IMR-90 (cell line): ENCODE results near the gene EFCAB8. TPM values are rescaled to one million over a fixed set of nuclear protein-coding genes. Genes with fewer than 3 reads are reported as not detected.

ENCODE experiments used
- ATAC-seq: fragments of 200-7000 bp; cut with Tn5 transposase; 2 replicates; pipeline ENCODE4 v1.9.1; 2020; ENCODE audit warnings: low read depth, mild to moderate bottlenecking, moderate library complexity
- BruUV-seq: library from RNA; stranded (reverse); fragments of 400-500 nt; replicated peaks from 2 replicates; lab custom pipeline; 2021; lab: Mats Ljungman, UMichigan
- CTCF ChIA-PET: fragments of 300-600 bp; formaldehyde crosslinking; extraction: SDS; loops from one replicate; lab custom pipeline; 2021; ENCODE audit warnings: antibody characterized with exemption; lab: Yijun Ruan, JAX
- POLR2A ChIA-PET: fragments of 300-600 bp; sonication (Branson Sonifier 250); formaldehyde crosslinking; loops from one replicate; lab custom pipeline; 2022; ENCODE audit warnings: antibody characterized with exemption; ENCODE audit not compliant: unreplicated experiment; lab: Charles Lee
- DNase-seq: peaks from one replicate; pipeline ENCODE4 v3.0.0; 2013
- H2AFZ ChIP-seq: replicated peaks from 2 replicates; pipeline ENCODE3; 2013; ENCODE audit warnings: low read length, mild to moderate bottlenecking; ENCODE audit not compliant: poor library complexity
- H2AK5ac ChIP-seq: 2 replicates; pipeline ENCODE4 v1.6.1; 2013; ENCODE audit warnings: low read depth, low read length, inconsistent platforms
- H2AK9ac ChIP-seq: replicated peaks from 2 replicates; pipeline ENCODE3; 2013; ENCODE audit warnings: mild to moderate bottlenecking, low read depth, low read length, moderate library complexity; ENCODE audit not compliant: poor library complexity
- H2BK120ac ChIP-seq: 2 replicates; pipeline ENCODE4 v1.6.1; 2013; ENCODE audit warnings: low read depth, low read length, inconsistent platforms
- H2BK15ac ChIP-seq: 3 replicates; pipeline ENCODE4 v1.6.1; 2013; ENCODE audit warnings: low read depth, low read length, inconsistent platforms
- H2BK20ac ChIP-seq: 2 replicates; pipeline ENCODE4 v1.6.1; 2013; ENCODE audit warnings: low read depth, mild to moderate bottlenecking, inconsistent platforms, low read length, moderate library complexity
- H2BK5ac ChIP-seq: 2 replicates; pipeline ENCODE4 v1.6.1; 2013; ENCODE audit warnings: mild to moderate bottlenecking, low read depth, low read length, inconsistent platforms; ENCODE audit not compliant: poor library complexity, severe bottlenecking
- H3K14ac ChIP-seq: replicated peaks from 2 replicates; pipeline ENCODE4 v1.6.1; 2013; ENCODE audit warnings: low read depth, low read length, inconsistent platforms
- H3K18ac ChIP-seq: 2 replicates; pipeline ENCODE4 v1.6.1; 2013; ENCODE audit warnings: low read depth, low read length, control low read depth
- H3K23ac ChIP-seq: 2 replicates; pipeline ENCODE4 v1.6.1; 2013; ENCODE audit warnings: low read depth, low read length, inconsistent platforms
- H3K27ac ChIP-seq: 2 replicates; pipeline ENCODE4 v1.5.1; 2013; ENCODE audit warnings: mild to moderate bottlenecking, control low read depth, low read length; ENCODE audit not compliant: insufficient read depth
- H3K27me3 ChIP-seq: 2 replicates; pipeline ENCODE4 v1.6.1; 2013; ENCODE audit warnings: low read length; ENCODE audit not compliant: control insufficient read depth, insufficient read depth
- H3K36me3 ChIP-seq: 2 replicates; pipeline ENCODE4 v1.6.1; 2013; ENCODE audit warnings: low read length, mixed read lengths; ENCODE audit not compliant: control insufficient read depth, insufficient read depth
- H3K4ac ChIP-seq: 2 replicates; pipeline ENCODE4 v1.6.1; 2013; ENCODE audit warnings: low read depth, low read length, inconsistent platforms
- H3K4me1 ChIP-seq: 2 replicates; pipeline ENCODE4 v1.6.1; 2013; ENCODE audit warnings: low read length, mixed read lengths; ENCODE audit not compliant: control insufficient read depth, insufficient read depth
- H3K4me2 ChIP-seq: 2 replicates; pipeline ENCODE4 v1.6.1; 2013; ENCODE audit warnings: low read depth, mild to moderate bottlenecking, control low read depth, low read length, moderate library complexity
- H3K4me3 ChIP-seq: 2 replicates; pipeline ENCODE4 v1.5.1; 2013; ENCODE audit warnings: low read depth, mild to moderate bottlenecking, control low read depth, low read length, moderate library complexity; ENCODE audit not compliant: insufficient read depth
- H3K56ac ChIP-seq: 2 replicates; pipeline ENCODE4 v1.6.1; 2013; ENCODE audit warnings: low read length, inconsistent platforms; ENCODE audit not compliant: insufficient read depth; ENCODE audit errors: extremely low read depth
- H3K79me1 ChIP-seq, 2 experiments: 2 replicates each; pipeline ENCODE4 v1.6.1; 2013; ENCODE audit warnings: low read length in 2 of 2, inconsistent platforms in 1 of 2, low read depth in 1 of 2
- H3K9ac ChIP-seq: 2 replicates; pipeline ENCODE4 v1.6.1; 2013; ENCODE audit warnings: low read depth, low read length, control low read depth
- H3K9me1 ChIP-seq: 2 replicates; pipeline ENCODE4 v1.6.1; 2013; ENCODE audit warnings: low read length, inconsistent platforms; ENCODE audit not compliant: insufficient read depth
- H3K9me3 ChIP-seq: 2 replicates; pipeline ENCODE4 v1.6.1; 2013; ENCODE audit warnings: low read length; ENCODE audit not compliant: control insufficient read depth, insufficient read depth
- H4K20me1 ChIP-seq: 2 replicates; pipeline ENCODE4 v1.6.1; 2013; ENCODE audit warnings: low read length, inconsistent platforms; ENCODE audit not compliant: insufficient read depth
- H4K5ac ChIP-seq: 2 replicates; pipeline ENCODE4 v1.6.1; 2013; ENCODE audit warnings: mild to moderate bottlenecking, low read depth, low read length, control low read depth
- H4K8ac ChIP-seq, 2 experiments: 2 replicates each; pipeline ENCODE4 v1.6.1; 2013; ENCODE audit warnings: low read depth in 2 of 2, low read length in 2 of 2, control low read depth in 1 of 2, inconsistent platforms in 1 of 2
- H4K91ac ChIP-seq: 2 replicates; pipeline ENCODE4 v1.6.1; 2013; ENCODE audit warnings: low read depth, low read length, inconsistent platforms; ENCODE audit not compliant: insufficient read depth
- BHLHE40 ChIP-seq: fragments of 150-350 bp; IDR thresholded peaks from 2 replicates; pipeline ENCODE4 v1.6.1; 2016; ENCODE audit warnings: mild to moderate bottlenecking, low read depth, low read length
- CEBPB ChIP-seq: IDR thresholded peaks from 2 replicates; pipeline ENCODE4 v1.6.1; 2012; ENCODE audit warnings: low read depth, low read length, improper control_type of control experiment
- CHD1 ChIP-seq: IDR thresholded peaks from 2 replicates; pipeline ENCODE4 v1.6.1; 2012; ENCODE audit warnings: low read depth, low read length, improper control_type of control experiment
- FOS ChIP-seq: fragments of 150-350 bp; IDR thresholded peaks from 2 replicates; pipeline ENCODE4 v1.6.1; 2016; ENCODE audit warnings: low read depth, low read length
- MAFK ChIP-seq: IDR thresholded peaks from 2 replicates; pipeline ENCODE4 v1.6.1; 2012; ENCODE audit warnings: low read depth, low read length, improper control_type of control experiment
- MAZ ChIP-seq: IDR thresholded peaks from 2 replicates; pipeline ENCODE4 v1.6.1; 2012; ENCODE audit warnings: low read depth, mild to moderate bottlenecking, low read length, improper control_type of control experiment, moderate library complexity, borderline replicate concordance
- MXI1 ChIP-seq: IDR thresholded peaks from 2 replicates; pipeline ENCODE4 v1.6.1; 2012; ENCODE audit warnings: low read depth, mild to moderate bottlenecking, low read length, moderate library complexity, borderline replicate concordance
- POLR2A ChIP-seq: IDR thresholded peaks from 2 replicates; pipeline ENCODE4 v1.6.1; 2012; ENCODE audit warnings: mild to moderate bottlenecking, low read depth, low read length
- RCOR1 ChIP-seq: IDR thresholded peaks from 2 replicates; pipeline ENCODE4 v1.6.1; 2012; ENCODE audit warnings: mild to moderate bottlenecking, low read length, improper control_type of control experiment; ENCODE audit not compliant: insufficient replicate concordance
- RFX5 ChIP-seq: IDR thresholded peaks from 2 replicates; pipeline ENCODE4 v1.8.0; 2012; ENCODE audit warnings: low read depth, mild to moderate bottlenecking, low read length, moderate library complexity
- SMC3 ChIP-seq: fragments of 150-350 bp; IDR thresholded peaks from 2 replicates; pipeline ENCODE4 v1.6.1; 2016; ENCODE audit warnings: low read depth, mild to moderate bottlenecking, antibody characterized with exemption, low read length, moderate library complexity
- WGBS, 2 experiments: methylation state at CpG; one replicate each; pipeline versions ENCODE4 v1.1.5 to v1.1.7; 2013; ENCODE audit warnings: missing lambda C conversion rate in 2 of 2; ENCODE audit not compliant: insufficient read length in 1 of 2; ENCODE audit errors: extremely low coverage in 2 of 2; 5-methylcytosine and 5-hydroxymethylcytosine counted together
- dilution Hi-C: fragments of 300-500 bp; cut with HindIII; formaldehyde crosslinking; loops from one replicate; pipeline ENCODE4 v1.14.3; 2018; ENCODE audit warnings: low sequenced_read_pairs; ENCODE audit not compliant: unreplicated experiment
- in situ Hi-C: fragments of 300-500 bp; cut with MboI; formaldehyde crosslinking; loops from 3 replicates; pipeline ENCODE4 v1.14.3; 2019; ENCODE audit warnings: low sequenced_read_pairs, inconsistent platforms, mixed read lengths
- intact Hi-C: fragments of 100-400 bp; cut with micrococcal nuclease; formaldehyde crosslinking; loops from 2 replicates; pipeline ENCODE4 v1.10.0; 2022
- polyA plus RNA-seq, 3 experiments: library from polyadenylated mRNA; depleted of rRNA; stranded (reverse); fragments of >200 nt; gene quantifications; 2 replicates each; pipeline ENCODE4 v1.2.3, GENCODE V29; 2012; ENCODE audit warnings: low replicate concordance in 1 of 3
- total RNA-seq: library from RNA; depleted of rRNA; stranded (reverse); fragments of >200 nt; gene quantifications from 2 replicates; pipeline ENCODE4 v1.2.3, GENCODE V29; 2012
- TF ChIP-seq, protein P1 (sequence below): fragments of 150-350 bp; IDR thresholded peaks from 2 replicates; pipeline ENCODE4 v1.6.1; 2017; ENCODE audit warnings: mild to moderate bottlenecking, antibody characterized with exemption, low read length, low read depth
- TF ChIP-seq, protein P2 (sequence below): fragments of 150-350 bp; IDR thresholded peaks from 2 replicates; pipeline ENCODE4 v1.6.1; 2016; ENCODE audit warnings: low read depth, mild to moderate bottlenecking, low read length, moderate library complexity, borderline replicate concordance

The EFCAB8 gene
- total and polyA plus RNA-seq, 2 of the 4 experiments (the other 2 are of a cell fraction), result not detected

DNA sequence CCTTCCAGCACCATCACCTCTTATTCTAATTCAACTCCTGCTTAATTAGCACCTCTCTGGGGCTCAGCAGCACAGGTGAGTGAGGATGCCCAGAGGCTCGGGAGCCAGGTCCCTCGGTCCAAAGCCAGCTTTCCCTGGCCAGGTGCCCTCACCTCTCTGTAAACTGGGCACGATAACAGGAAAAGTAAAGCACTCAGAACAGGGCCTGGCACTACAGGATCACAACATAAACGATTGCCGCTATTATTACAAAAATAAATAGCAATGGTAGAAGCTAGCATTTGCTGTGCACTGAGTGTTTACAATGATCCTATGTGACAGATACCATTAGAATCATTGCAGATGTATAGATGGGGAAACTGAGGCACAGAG, 151.4 kb downstream of the EFCAB8 start:
- TF ChIP-seq, protein P1, sequence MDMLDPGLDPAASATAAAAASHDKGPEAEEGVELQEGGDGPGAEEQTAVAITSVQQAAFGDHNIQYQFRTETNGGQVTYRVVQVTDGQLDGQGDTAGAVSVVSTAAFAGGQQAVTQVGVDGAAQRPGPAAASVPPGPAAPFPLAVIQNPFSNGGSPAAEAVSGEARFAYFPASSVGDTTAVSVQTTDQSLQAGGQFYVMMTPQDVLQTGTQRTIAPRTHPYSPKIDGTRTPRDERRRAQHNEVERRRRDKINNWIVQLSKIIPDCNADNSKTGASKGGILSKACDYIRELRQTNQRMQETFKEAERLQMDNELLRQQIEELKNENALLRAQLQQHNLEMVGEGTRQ, result no peak
- no peak for TF ChIP-seq FOS
- TF ChIP-seq RCOR1, result no peak
- TF ChIP-seq CHD1, result no peak
- no peak for TF ChIP-seq MAZ
- no peak for TF ChIP-seq MXI1
- no peak for TF ChIP-seq RFX5
- TF ChIP-seq POLR2A, result no peak
- no peak for TF ChIP-seq MAFK
- no peak for TF ChIP-seq CEBPB
- no peak for TF ChIP-seq SMC3
- no peak for TF ChIP-seq BHLHE40
- TF ChIP-seq, protein P2, sequence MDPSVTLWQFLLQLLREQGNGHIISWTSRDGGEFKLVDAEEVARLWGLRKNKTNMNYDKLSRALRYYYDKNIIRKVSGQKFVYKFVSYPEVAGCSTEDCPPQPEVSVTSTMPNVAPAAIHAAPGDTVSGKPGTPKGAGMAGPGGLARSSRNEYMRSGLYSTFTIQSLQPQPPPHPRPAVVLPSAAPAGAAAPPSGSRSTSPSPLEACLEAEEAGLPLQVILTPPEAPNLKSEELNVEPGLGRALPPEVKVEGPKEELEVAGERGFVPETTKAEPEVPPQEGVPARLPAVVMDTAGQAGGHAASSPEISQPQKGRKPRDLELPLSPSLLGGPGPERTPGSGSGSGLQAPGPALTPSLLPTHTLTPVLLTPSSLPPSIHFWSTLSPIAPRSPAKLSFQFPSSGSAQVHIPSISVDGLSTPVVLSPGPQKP, result no peak
- H3K56ac ChIP-seq, result no peak overlapping the region
- POLR2A ChIA-PET, result no interaction called here
- no peak overlapping the region for H3K18ac ChIP-seq
- CTCF ChIA-PET, result no interaction called here
- H4K5ac ChIP-seq, result no peak overlapping the region
- dilution Hi-C loops, result no loop called here
- ATAC-seq (no peak), DNase-seq (no peak)
- H3K14ac ChIP-seq, result no peak overlapping the region
- WGBS, 2 experiments, result 0% methylated on average over 1 of the region's 5 CpGs; no CpG with 5 or more reads in 1 of the 2 experiments
- no peak overlapping the region for H2BK5ac ChIP-seq
- in situ Hi-C loops, result no loop called here
- H3K9me1 ChIP-seq, result no peaks in the 10 kb centered on the region
- H3K27me3 ChIP-seq, result peaks cover 14% of the 10 kb centered on the region
- H4K91ac ChIP-seq, result no peak overlapping the region
- no peak overlapping the region for H3K4ac ChIP-seq
- no peaks in the 10 kb centered on the region for H3K4me1 ChIP-seq
- no peak overlapping the region for H3K27ac ChIP-seq
- no TSS peak for BruUV-seq
- no peak overlapping the region for H2BK15ac ChIP-seq
- H2BK20ac ChIP-seq, result no peak overlapping the region
- H4K8ac ChIP-seq, result no peak overlapping the region
- H2AK5ac ChIP-seq, result no peak overlapping the region
- no peak overlapping the region for H3K23ac ChIP-seq
- no peak overlapping the region for H3K4me2 ChIP-seq
- no peak overlapping the region for H3K9ac ChIP-seq
- no peaks in the 10 kb centered on the region for H3K79me1 ChIP-seq
- no peaks in the 10 kb centered on the region for H3K9me3 ChIP-seq
- no peak overlapping the region for H2AK9ac ChIP-seq
- H3K4me3 ChIP-seq, result no peak overlapping the region
- no peak overlapping the region for H2BK120ac ChIP-seq
- intact Hi-C loops, result no loop called here
- H4K20me1 ChIP-seq, result no peaks in the 10 kb centered on the region; the same call in 1 of the 2 replicates
- no peaks in the 10 kb centered on the region for H3K36me3 ChIP-seq
- no peak overlapping the region for H2AFZ ChIP-seq
